SK-N-SH (cell line): Measurements from ENCODE around the gene THSD4. TPM values are rescaled to one million over a fixed set of nuclear protein-coding genes. Genes with fewer than 3 reads are reported as not detected.
"Not testable (repeated sequence)": the region's sequence is repeated elsewhere in the genome, so short reads cannot be mapped to it uniquely, and the experiment has no call there.

Experiments used
- CTCF ChIA-PET: fragments of 300-600, 350-600 bp; formaldehyde crosslinking; extraction: SDS; loops from one replicate; lab custom pipeline; 2021; lab: Yijun Ruan, JAX
- POLR2A ChIA-PET: fragments of 350-600 bp; sonication (Branson Sonifier 250); formaldehyde crosslinking; extraction: SDS; loops from one replicate; lab custom pipeline; 2020; ENCODE audit warnings: antibody characterized with exemption, inconsistent platforms; lab: Yijun Ruan, JAX
- DNase-seq: peaks from one replicate; pipeline ENCODE4 v3.0.0; 2012
- H2AFZ ChIP-seq: fragments of 200-600 bp; sonication (generic); 2 replicates; pipeline ENCODE4 v1.8.1; 2016; ENCODE audit warnings: antibody characterized with exemption, mild to moderate bottlenecking, low read depth
- H3F3A ChIP-seq: fragments of 200-600 bp; sonication (generic); replicated peaks from 2 replicates; pipeline ENCODE3; 2016; ENCODE audit warnings: antibody characterized with exemption, mild to moderate bottlenecking; ENCODE audit not compliant: insufficient read depth
- H3K27ac ChIP-seq, 2 experiments: fragments of 200-500 bp in 1 of 2; fragments of 200-600 bp in 1 of 2; sonication (Bioruptor generic) in 1 of 2; sonication (generic), shearing (Covaris generic) in 1 of 2; 2 replicates each; pipeline versions ENCODE4 v1.5.1 to v1.6.1; 2014 to 2016; ENCODE audit warnings: low read depth in 2 of 2, inconsistent platforms in 1 of 2, low read length in 1 of 2, mild to moderate bottlenecking in 1 of 2, mixed read lengths in 1 of 2
- H3K27me3 ChIP-seq: fragments of 200-600 bp; sonication (generic), shearing (Covaris generic); 2 replicates; pipeline ENCODE4 v1.6.1; 2016; ENCODE audit warnings: mixed run types; ENCODE audit not compliant: insufficient read depth
- H3K36me3 ChIP-seq, 2 experiments: fragments of 200-500 bp in 1 of 2; fragments of 200-600 bp in 1 of 2; sonication (Bioruptor generic) in 1 of 2; sonication (generic) in 1 of 2; replicated peaks in 1 of 2; 2 replicates each; pipeline versions ENCODE3 to v1.5.1; 2014 to 2016; ENCODE audit warnings: low read length in 1 of 2, mild to moderate bottlenecking in 1 of 2; ENCODE audit not compliant: insufficient read depth in 2 of 2, control insufficient read depth in 1 of 2
- H3K4me1 ChIP-seq, 2 experiments: fragments of 200-500 bp in 1 of 2; fragments of 200-600 bp in 1 of 2; sonication (Bioruptor generic) in 1 of 2; sonication (generic), shearing (Covaris generic) in 1 of 2; 2 replicates each; pipeline versions ENCODE4 v1.5.1 to v1.6.1; 2014 to 2016; ENCODE audit warnings: low read depth in 1 of 2, low read length in 1 of 2, mixed run types in 1 of 2; ENCODE audit not compliant: insufficient read depth in 2 of 2, control insufficient read depth in 1 of 2
- H3K4me2 ChIP-seq: fragments of 200-600 bp; sonication (generic), shearing (Covaris generic); 2 replicates; pipeline ENCODE4 v1.6.1; 2017; ENCODE audit warnings: mixed run types
- H3K4me3 ChIP-seq, 2 experiments: fragments of 200-500 bp in 1 of 2; fragments of 200-600 bp in 1 of 2; sonication (Bioruptor generic) in 1 of 2; sonication (generic), shearing (Covaris generic) in 1 of 2; 2 replicates each; pipeline versions ENCODE4 v1.5.1 to v1.8.1; 2014 to 2016; ENCODE audit warnings: low read depth in 2 of 2, inconsistent platforms in 1 of 2, low read length in 1 of 2, mild to moderate bottlenecking in 1 of 2, mixed read lengths in 1 of 2, moderate library complexity in 1 of 2
- H3K79me2 ChIP-seq: fragments of 200-600 bp; sonication (generic); 2 replicates; pipeline ENCODE4 v1.8.1; 2017; ENCODE audit warnings: mild to moderate bottlenecking; ENCODE audit not compliant: insufficient read depth
- H3K9ac ChIP-seq: fragments of 200-600 bp; sonication (generic); 2 replicates; pipeline ENCODE4 v1.6.1; 2017; ENCODE audit warnings: mixed run types
- H3K9me2 ChIP-seq: fragments of 200-600 bp; sonication (generic); 2 replicates; pipeline ENCODE4 v1.6.1; 2017; ENCODE audit warnings: mixed run types
- H3K9me3 ChIP-seq: fragments of 200-600 bp; sonication (generic); 2 replicates; pipeline ENCODE4 v1.6.1; 2017; ENCODE audit warnings: mixed run types, mild to moderate bottlenecking, moderate library complexity
- H4K20me1 ChIP-seq: fragments of 200-600 bp; sonication (generic); 2 replicates; pipeline ENCODE4 v1.6.1; 2017; ENCODE audit warnings: mild to moderate bottlenecking, mixed run types; ENCODE audit not compliant: insufficient read depth
- ELF1 ChIP-seq: IDR thresholded peaks from 2 replicates; pipeline ENCODE4 v1.4.0; 2012
- NFIC ChIP-seq: IDR thresholded peaks from 2 replicates; pipeline ENCODE4 v1.4.0; 2012; ENCODE audit warnings: borderline replicate concordance
- NRF1 ChIP-seq: IDR thresholded peaks from 2 replicates; pipeline ENCODE4 v1.6.1; 2012; ENCODE audit warnings: low read depth, mild to moderate bottlenecking, low read length
- RAD21 ChIP-seq: IDR thresholded peaks from 2 replicates; pipeline ENCODE4 v1.6.1; 2012; ENCODE audit warnings: mild to moderate bottlenecking, low read length
- SIN3A ChIP-seq: IDR thresholded peaks from 2 replicates; pipeline ENCODE4 v1.6.1; 2012; ENCODE audit warnings: low read depth, mild to moderate bottlenecking, low read length, moderate library complexity, borderline replicate concordance
- TCF12 ChIP-seq: IDR thresholded peaks from 2 replicates; pipeline ENCODE4 v1.4.0; 2012
- TEAD4 ChIP-seq: IDR thresholded peaks from 2 replicates; pipeline ENCODE4 v1.4.0; 2012; ENCODE audit warnings: mild to moderate bottlenecking, borderline replicate concordance; ENCODE audit not compliant: insufficient read depth
- WGBS: methylation state at CpG from one replicate; pipeline ENCODE4 v1.1.6; 2017; ENCODE audit warnings: low lambda C conversion rate; 5-methylcytosine and 5-hydroxymethylcytosine counted together
- polyA plus RNA-seq, 3 experiments: library from polyadenylated mRNA; depleted of rRNA; stranded (reverse); fragments of >200 nt; gene quantifications; 2 replicates each; pipeline ENCODE4 v1.2.3, GENCODE V29; 2012
- TF ChIP-seq, protein P1 (sequence below): fragments of 150-350 bp; IDR thresholded peaks from 2 replicates; pipeline ENCODE4 v1.6.1; 2017; ENCODE audit warnings: antibody characterized with exemption, low read length, low read depth, borderline replicate concordance
- TF ChIP-seq, protein P2 (sequence below): IDR thresholded peaks from 2 replicates; pipeline ENCODE4 v1.6.1; 2012; ENCODE audit warnings: mild to moderate bottlenecking, low read depth, low read length, moderate library complexity

The THSD4 gene
- polyA plus RNA-seq, 1 of the 3 experiments (the other 2 are of a cell fraction): 79.1 TPM

DNA sequence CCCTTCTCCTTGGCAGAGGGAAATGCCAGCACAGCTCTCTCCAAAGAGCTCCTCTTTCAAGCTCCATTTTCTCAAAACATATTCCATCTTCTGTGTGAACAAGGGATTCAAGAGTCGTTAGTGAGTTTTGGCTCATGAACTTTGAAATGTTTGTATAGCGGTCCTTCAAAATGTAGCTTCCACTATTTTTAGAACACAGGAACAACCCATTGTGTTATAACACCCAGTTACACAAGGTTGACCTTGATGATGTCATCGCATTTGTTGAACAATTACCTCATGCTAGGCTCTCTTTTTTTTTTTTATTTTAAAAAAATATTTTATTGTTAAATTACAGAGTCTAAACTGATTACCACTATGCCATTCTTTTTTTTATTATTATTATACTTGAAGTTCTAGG is 251.7 kb downstream of the THSD4 start:
- no peaks in the 10 kb centered on the region for H3K9me2 ChIP-seq
- H3K9ac ChIP-seq: no peak overlapping the region
- H3K4me1 ChIP-seq: peaks cover 0 to 3% of the 10 kb centered on the region in 2 experiments; a peak in 1 of 4 replicates
- no peaks in the 10 kb centered on the region for H3F3A ChIP-seq
- 78% methylated on average over 3 of the region's 3 CpGs for WGBS
- ChIA-PET POLR2A (no interaction called here), CTCF (interaction anchor here (1.5 kb wide), 1 partner anchor 20 kb away, joined by 3 read pairs; no protein-coding TSS in a partner anchor)
- H2AFZ ChIP-seq: no peak overlapping the region
- H3K4me3 ChIP-seq: no peak overlapping the region
- H3K4me2 ChIP-seq: no peak overlapping the region
- no peak for DNase-seq
- no peaks in the 10 kb centered on the region for H3K79me2 ChIP-seq
- no peaks in the 10 kb centered on the region for H3K27me3 ChIP-seq
- no peak for TF ChIP-seq NRF1
- no peak for TF ChIP-seq RAD21
- TF ChIP-seq, protein P1, sequence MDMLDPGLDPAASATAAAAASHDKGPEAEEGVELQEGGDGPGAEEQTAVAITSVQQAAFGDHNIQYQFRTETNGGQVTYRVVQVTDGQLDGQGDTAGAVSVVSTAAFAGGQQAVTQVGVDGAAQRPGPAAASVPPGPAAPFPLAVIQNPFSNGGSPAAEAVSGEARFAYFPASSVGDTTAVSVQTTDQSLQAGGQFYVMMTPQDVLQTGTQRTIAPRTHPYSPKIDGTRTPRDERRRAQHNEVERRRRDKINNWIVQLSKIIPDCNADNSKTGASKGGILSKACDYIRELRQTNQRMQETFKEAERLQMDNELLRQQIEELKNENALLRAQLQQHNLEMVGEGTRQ: no peak
- no peak for TF ChIP-seq NFIC
- TF ChIP-seq, protein P2, sequence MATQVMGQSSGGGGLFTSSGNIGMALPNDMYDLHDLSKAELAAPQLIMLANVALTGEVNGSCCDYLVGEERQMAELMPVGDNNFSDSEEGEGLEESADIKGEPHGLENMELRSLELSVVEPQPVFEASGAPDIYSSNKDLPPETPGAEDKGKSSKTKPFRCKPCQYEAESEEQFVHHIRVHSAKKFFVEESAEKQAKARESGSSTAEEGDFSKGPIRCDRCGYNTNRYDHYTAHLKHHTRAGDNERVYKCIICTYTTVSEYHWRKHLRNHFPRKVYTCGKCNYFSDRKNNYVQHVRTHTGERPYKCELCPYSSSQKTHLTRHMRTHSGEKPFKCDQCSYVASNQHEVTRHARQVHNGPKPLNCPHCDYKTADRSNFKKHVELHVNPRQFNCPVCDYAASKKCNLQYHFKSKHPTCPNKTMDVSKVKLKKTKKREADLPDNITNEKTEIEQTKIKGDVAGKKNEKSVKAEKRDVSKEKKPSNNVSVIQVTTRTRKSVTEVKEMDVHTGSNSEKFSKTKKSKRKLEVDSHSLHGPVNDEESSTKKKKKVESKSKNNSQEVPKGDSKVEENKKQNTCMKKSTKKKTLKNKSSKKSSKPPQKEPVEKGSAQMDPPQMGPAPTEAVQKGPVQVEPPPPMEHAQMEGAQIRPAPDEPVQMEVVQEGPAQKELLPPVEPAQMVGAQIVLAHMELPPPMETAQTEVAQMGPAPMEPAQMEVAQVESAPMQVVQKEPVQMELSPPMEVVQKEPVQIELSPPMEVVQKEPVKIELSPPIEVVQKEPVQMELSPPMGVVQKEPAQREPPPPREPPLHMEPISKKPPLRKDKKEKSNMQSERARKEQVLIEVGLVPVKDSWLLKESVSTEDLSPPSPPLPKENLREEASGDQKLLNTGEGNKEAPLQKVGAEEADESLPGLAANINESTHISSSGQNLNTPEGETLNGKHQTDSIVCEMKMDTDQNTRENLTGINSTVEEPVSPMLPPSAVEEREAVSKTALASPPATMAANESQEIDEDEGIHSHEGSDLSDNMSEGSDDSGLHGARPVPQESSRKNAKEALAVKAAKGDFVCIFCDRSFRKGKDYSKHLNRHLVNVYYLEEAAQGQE: no peak
- TF ChIP-seq TCF12: no peak
- TF ChIP-seq SIN3A: no peak
- TF ChIP-seq ELF1: no peak
- no peak for TF ChIP-seq TEAD4
- H3K9me3 ChIP-seq: no peaks in the 10 kb centered on the region
- peaks cover 0 to 8% of the 10 kb centered on the region in 2 experiments for H3K36me3 ChIP-seq
- H4K20me1 ChIP-seq: no peaks in the 10 kb centered on the region
- H3K27ac ChIP-seq: no peak overlapping the region

DNA sequence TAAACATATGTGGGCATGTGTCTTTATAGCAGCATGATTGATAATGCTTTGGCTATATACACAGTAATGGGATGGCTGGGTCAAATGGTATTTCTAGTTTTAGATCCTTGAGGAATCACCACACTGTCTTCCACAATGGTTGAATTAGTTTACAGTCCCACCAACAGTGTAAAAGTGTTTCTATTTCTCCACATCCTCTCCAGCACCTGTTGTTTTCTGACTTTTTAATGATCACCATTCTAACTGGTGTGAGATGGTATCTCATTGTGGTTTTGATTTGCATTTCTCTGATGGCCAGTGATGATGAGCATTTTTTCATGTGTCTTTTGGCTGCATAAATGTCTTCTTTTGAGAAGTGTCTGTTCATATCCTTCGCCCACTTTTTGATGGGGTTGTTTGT is 252.5 kb downstream of the THSD4 start:
- H3K9me3 ChIP-seq, H4K20me1 ChIP-seq, POLR2A ChIA-PET, H3K79me2 ChIP-seq, H3K27me3 ChIP-seq, H3K9me2 ChIP-seq, H3K4me1 ChIP-seq, CTCF ChIA-PET, H2AFZ ChIP-seq, H3K36me3 ChIP-seq, H3F3A ChIP-seq, H3K27ac ChIP-seq, H3K4me3 ChIP-seq, H3K4me2 ChIP-seq, H3K9ac ChIP-seq, DNase-seq: not testable (repeated sequence)
- no CpG with 5 or more reads among the region's 1 CpG for WGBS

DNA sequence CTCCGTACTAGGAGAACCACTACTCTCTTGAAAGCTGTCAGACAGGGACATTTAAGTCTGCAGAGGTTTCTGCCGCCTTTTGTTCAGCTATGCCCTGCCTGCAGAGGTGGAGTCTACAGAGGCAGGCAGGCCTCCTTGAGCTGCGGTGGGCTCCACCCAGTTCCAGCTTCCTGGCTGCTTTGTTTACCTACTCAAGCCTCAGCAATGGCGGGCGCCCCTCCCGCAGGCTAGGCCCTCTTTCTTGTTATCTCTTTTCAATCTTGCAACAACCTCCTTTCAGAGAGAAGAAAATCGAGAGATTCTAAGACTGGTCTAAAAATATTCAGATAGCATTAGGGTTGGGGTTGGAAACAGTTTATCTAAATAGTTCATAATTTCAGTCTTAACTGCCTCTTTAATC is 257.5 kb downstream of the THSD4 start:
- DNase-seq, H3K4me2 ChIP-seq, H3K36me3 ChIP-seq, H3K9ac ChIP-seq, POLR2A ChIA-PET, H3F3A ChIP-seq, H3K79me2 ChIP-seq, H3K4me1 ChIP-seq, H4K20me1 ChIP-seq, H3K4me3 ChIP-seq, H3K27ac ChIP-seq, H3K9me3 ChIP-seq, H3K27me3 ChIP-seq, H3K9me2 ChIP-seq, H2AFZ ChIP-seq: not testable (repeated sequence)
- CTCF ChIA-PET: interaction anchor here (1.2 kb wide), 1 partner anchor 13 kb away, joined by 3 read pairs; no protein-coding TSS in a partner anchor
- 91% methylated on average over 6 of the region's 7 CpGs for WGBS
